ENCODE data around the gene RAPGEF6. TPM values are rescaled to one million over a fixed set of nuclear protein-coding genes. Genes with fewer than 3 reads are reported as not detected.

Gene RAPGEF6
- total RNA-seq, 1 donor, result 15.6 TPM

GRCh38 chr5:131513780-131514179 is 121.2 kb downstream of the RAPGEF6 start:
- Histone ChIP-seq H3K36me3 (ENCODE audit: insufficient read depth, low read length) (no peaks in the 10 kb centered on the region), H3K27ac (ENCODE audit: low read depth, low read length) (no peak overlapping the region), H3K4me1 (ENCODE audit: insufficient read depth, low read length) (peaks cover 11% of the 10 kb centered on the region), H3K27me3 (ENCODE audit: insufficient read depth, low read length) (no peaks in the 10 kb centered on the region), H3K79me2 (ENCODE audit: insufficient read depth, low read length) (no peaks in the 10 kb centered on the region), H2AFZ (ENCODE audit: low read length) (no peak overlapping the region), H3K4me3 (ENCODE audit: insufficient read depth, low read length) (no peak overlapping the region), H3K4me2 (ENCODE audit: insufficient read depth, low read length) (no peak overlapping the region), H3K9me3 (ENCODE audit: low read depth, low read length) (no peaks in the 10 kb centered on the region), H4K20me1 (ENCODE audit: insufficient read depth, low read length) (no peaks in the 10 kb centered on the region)
- DNase-seq (ENCODE audit: insufficient read length, low spot score, missing footprints), result no peak
- TF ChIP-seq CTCF (IDR thresholded peaks at IDR 0.05; ENCODE audit: extremely low read depth, low read depth, low read length), result no peak

DNA sequence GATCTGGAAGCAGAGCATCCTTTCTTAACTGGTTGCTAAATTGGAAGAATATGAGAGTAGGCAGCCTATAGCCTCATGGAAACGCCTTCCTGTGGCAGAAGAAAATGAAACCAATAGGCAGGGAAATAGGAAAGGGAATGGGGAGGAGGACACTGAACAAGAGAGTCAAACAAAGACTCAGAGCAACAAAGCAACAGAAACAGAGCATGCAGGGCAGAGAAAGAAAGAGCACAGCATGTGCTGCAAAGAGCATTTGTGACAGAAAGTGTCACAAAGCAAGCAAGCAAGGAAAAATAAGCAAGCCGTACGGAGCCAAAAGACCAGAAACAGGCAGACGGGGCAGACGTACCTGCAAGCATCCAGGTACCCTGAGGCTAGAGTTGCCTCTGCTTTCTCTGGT is 123.1 kb downstream of the RAPGEF6 start:
- H3K27me3 ChIP-seq (ENCODE audit: insufficient read depth, low read length), result no peaks in the 10 kb centered on the region
- no peak overlapping the region for H3K4me3 ChIP-seq (ENCODE audit: insufficient read depth, low read length)
- no peak overlapping the region for H3K27ac ChIP-seq (ENCODE audit: low read depth, low read length)
- no peak overlapping the region for H2AFZ ChIP-seq (ENCODE audit: low read length)
- no peak for DNase-seq (ENCODE audit: insufficient read length, low spot score, missing footprints)
- no peaks in the 10 kb centered on the region for H3K36me3 ChIP-seq (ENCODE audit: insufficient read depth, low read length)
- H4K20me1 ChIP-seq (ENCODE audit: insufficient read depth, low read length), result no peaks in the 10 kb centered on the region
- TF ChIP-seq CTCF (IDR thresholded peaks at IDR 0.05; ENCODE audit: extremely low read depth, low read depth, low read length), result no peak
- no peaks in the 10 kb centered on the region for H3K9me3 ChIP-seq (ENCODE audit: low read depth, low read length)
- no peak overlapping the region for H3K4me2 ChIP-seq (ENCODE audit: insufficient read depth, low read length)
- H3K79me2 ChIP-seq (ENCODE audit: insufficient read depth, low read length), result no peaks in the 10 kb centered on the region
- peaks cover 11% of the 10 kb centered on the region for H3K4me1 ChIP-seq (ENCODE audit: insufficient read depth, low read length)

DNA sequence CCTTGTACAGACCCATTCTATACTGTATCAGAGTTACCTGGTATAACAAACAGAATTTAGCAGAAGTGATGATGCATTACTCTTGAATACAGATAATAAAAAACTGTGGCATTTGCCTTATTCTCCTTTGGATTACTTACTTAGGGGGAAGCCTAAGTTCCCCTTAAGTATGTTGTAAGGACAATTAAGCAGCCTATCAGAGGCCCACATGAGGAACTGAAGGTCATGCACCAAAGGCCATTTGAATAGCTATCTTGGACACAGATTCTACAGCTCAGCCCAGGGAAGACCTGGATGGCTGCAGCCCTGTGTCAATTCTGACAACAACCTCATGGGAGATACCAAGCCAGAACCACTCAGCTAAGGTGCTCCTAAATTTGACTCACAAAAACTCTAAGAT is 125.2 kb downstream of the RAPGEF6 start:
- no peak for TF ChIP-seq CTCF (IDR thresholded peaks at IDR 0.05; ENCODE audit: extremely low read depth, low read depth, low read length)
- no peak overlapping the region for H3K4me3 ChIP-seq (ENCODE audit: insufficient read depth, low read length)

DNA sequence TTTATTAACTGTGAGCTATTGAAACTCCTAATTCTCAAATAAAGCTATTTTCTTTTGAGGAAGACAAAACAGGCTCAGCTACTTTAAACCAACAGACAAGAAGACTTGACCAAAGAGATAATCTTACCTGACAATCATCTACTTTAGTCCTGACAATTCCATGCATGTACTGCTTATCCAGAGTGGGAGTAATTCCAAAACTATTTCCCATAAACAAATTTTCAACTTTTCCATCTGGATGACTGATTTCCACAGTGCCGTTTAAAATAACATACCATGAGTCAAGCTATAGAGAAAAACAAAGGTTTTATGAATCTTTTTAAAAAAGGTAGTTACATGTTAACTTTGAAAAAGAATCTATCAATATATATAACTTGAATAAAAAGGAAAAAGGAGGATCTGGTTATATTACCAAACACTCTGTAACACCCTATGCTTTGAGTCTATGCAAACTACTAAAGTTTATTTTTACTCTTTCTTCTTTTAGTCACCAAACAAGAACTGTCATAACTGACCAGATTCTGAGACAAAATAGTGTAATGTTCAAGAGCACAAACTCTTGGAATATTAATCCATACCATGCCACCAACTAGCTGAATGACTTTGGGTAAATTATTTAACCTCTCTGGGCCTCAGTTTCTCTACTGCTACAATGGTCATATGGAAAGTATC is 129.7 kb downstream of the RAPGEF6 start:
- Histone ChIP-seq H3K79me2 (ENCODE audit: insufficient read depth, low read length) (no peaks in the 10 kb centered on the region), H3K4me2 (ENCODE audit: insufficient read depth, low read length) (no peak overlapping the region), H3K9me3 (ENCODE audit: low read depth, low read length) (no peaks in the 10 kb centered on the region), H3K36me3 (ENCODE audit: insufficient read depth, low read length) (peaks cover 7% of the 10 kb centered on the region), H2AFZ (ENCODE audit: low read length) (no peak overlapping the region), H3K4me3 (ENCODE audit: insufficient read depth, low read length) (no peak overlapping the region), H4K20me1 (ENCODE audit: insufficient read depth, low read length) (no peaks in the 10 kb centered on the region), H3K27ac (ENCODE audit: low read depth, low read length) (peak overlapping the region; percentile 65), H3K27me3 (ENCODE audit: insufficient read depth, low read length) (no peaks in the 10 kb centered on the region), H3K4me1 (ENCODE audit: insufficient read depth, low read length) (peaks cover 10% of the 10 kb centered on the region)
- no peak for TF ChIP-seq CTCF (IDR thresholded peaks at IDR 0.05; ENCODE audit: extremely low read depth, low read depth, low read length)
- no peak for DNase-seq (ENCODE audit: insufficient read length, low spot score, missing footprints)

More for the DNA sequence above, 125.2 kb downstream of the RAPGEF6 start:
- Histone ChIP-seq H2AFZ (ENCODE audit: low read length) (no peak overlapping the region), H3K36me3 (ENCODE audit: insufficient read depth, low read length) (no peaks in the 10 kb centered on the region), H3K9me3 (ENCODE audit: low read depth, low read length) (no peaks in the 10 kb centered on the region), H3K27me3 (ENCODE audit: insufficient read depth, low read length) (no peaks in the 10 kb centered on the region), H3K79me2 (ENCODE audit: insufficient read depth, low read length) (no peaks in the 10 kb centered on the region), H3K27ac (ENCODE audit: low read depth, low read length) (no peak overlapping the region), H3K4me2 (ENCODE audit: insufficient read depth, low read length) (no peak overlapping the region), H4K20me1 (ENCODE audit: insufficient read depth, low read length) (no peaks in the 10 kb centered on the region), H3K4me1 (ENCODE audit: insufficient read depth, low read length) (peaks cover 12% of the 10 kb centered on the region)
- no peak for DNase-seq (ENCODE audit: insufficient read length, low spot score, missing footprints)

Measured in osteoblast (primary cell).